GM12875 (cell line): ENCODE measurements around the gene SWAP70.
"Not testable (repeated sequence)": the region's sequence is repeated elsewhere in the genome, so short reads cannot be mapped to it uniquely, and the experiment has no call there.

Source experiments
- H3K4me3 ChIP-seq: one replicate; pipeline ENCODE4 v1.5.1; 2011; ENCODE audit warnings: low read depth, low read length, control low read depth
- CTCF ChIP-seq: IDR thresholded peaks from 2 replicates; pipeline ENCODE4 v1.5.1; 2011; ENCODE audit warnings: low read depth, mild to moderate bottlenecking, control low read depth, inconsistent platforms, low read length, moderate library complexity, borderline replicate concordance; ENCODE audit not compliant: insufficient read depth

Gene SWAP70

GRCh38 chr11:9703280-9703679 is 39.4 kb downstream of the SWAP70 start:
- no peak overlapping the region for H3K4me3 ChIP-seq
- TF ChIP-seq CTCF: no peak

DNA sequence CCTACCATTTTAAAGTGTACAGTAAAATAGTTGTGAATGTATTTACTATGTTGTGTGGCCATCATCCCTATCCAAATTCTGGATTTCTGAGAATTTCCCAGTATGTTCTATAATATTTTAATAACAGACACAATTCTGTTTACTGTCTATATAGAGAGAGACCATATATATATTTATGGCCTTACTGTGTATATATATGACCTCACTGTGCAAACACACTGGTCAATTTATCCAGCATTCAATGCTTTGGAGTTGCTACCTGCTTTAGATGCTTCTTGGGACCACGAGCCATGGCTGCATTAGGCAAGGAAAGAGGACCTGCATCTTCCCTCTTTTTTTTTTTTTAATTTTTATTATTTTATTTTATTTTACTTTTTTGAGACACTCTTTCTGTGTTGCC is 40.2 kb downstream of the SWAP70 start:
- TF ChIP-seq CTCF: no peak
- H3K4me3 ChIP-seq: no peak overlapping the region

DNA sequence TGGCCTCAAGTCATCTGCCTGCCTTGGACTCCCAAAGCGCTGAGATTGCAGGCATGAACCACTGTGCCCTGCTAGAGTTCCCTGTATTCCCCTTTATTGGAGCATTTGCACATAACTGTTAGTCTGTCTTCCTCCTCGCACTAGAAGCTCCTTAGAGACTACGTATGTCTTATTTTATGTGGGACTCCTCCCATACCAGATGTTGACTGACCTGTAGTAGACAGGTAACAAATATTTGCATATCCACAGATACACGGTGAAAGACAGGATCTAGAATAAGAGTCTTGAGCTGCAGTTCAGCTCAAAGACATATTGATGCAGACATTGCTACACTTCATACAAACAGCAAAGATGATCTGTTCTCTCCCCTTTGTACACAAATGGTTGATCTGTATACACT is 40.7 kb downstream of the SWAP70 start:
- no peak overlapping the region for H3K4me3 ChIP-seq
- TF ChIP-seq CTCF: no peak

DNA sequence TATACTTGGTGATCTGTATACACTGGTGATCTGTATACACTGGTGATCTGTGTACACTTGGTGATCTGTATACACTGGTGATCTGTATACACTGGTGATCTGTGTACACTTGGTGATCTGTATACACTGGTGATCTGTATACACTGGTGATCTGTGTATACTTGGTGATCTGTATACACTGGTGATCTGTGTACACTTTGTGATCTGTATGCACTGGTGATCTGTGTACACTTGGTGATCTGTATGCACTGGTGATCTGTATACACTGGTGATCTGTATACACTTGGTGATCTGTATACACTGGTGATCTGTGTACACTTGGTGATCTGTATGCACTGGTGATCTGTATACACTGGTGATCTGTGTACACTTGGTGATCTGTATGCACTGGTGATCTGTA is 41.5 kb downstream of the SWAP70 start:
- H3K4me3 ChIP-seq: not testable (repeated sequence)

DNA sequence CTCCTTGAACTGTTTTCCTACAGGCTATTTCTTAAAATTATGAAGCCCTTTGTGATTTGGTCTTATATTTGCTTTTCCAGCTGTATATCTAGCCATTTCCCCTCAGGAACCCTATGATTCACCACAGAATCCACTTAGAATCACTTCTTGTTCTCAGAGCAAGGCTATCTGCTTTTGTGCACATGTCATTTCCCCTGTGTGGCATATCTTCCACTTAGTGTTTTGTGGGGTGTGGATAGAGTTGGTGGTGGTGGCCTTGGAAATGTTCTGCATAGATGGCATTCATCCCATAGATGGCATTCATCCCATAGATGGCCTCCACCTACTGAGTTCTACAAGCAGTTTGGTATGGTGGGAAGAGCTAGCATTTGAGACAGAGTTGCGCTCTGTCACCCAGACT is 44.7 kb downstream of the SWAP70 start:
- TF ChIP-seq CTCF: no peak
- no peak overlapping the region for H3K4me3 ChIP-seq

DNA sequence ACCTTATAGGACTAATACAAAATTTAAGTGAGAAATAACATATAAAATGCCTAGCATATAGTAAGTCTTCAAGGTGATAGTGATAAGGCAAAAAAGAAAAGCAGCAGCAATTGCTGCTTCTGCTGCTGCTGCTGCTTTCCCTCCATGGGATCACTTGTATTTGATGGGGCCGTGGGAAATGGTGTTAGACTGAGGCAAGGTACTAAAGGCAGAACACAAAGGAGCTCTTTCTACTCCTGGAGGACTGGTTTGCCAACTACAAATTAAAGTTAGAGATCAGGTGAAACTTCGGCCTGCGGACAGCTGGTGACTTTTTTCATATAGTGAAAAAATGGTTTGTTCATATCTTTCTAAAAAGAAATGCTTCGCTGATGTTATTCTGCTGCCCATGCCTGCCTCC is 46.3 kb downstream of the SWAP70 start:
- no peak for TF ChIP-seq CTCF
- no peak overlapping the region for H3K4me3 ChIP-seq

GRCh38 chr11:9710852-9711251 is 47.0 kb downstream of the SWAP70 start:
- no peak for TF ChIP-seq CTCF
- H3K4me3 ChIP-seq: no peak overlapping the region
